ENCODE results near the gene GNB3.
"Not testable (repeated sequence)": the region's sequence is repeated elsewhere in the genome, so short reads cannot be mapped to it uniquely, and the experiment has no call there.

Gene GNB3

GRCh38 chr12:6872073-6873048 is 31.6 kb downstream of the GNB3 start:
- peak; percentile 97 for TF ChIP-seq CTCF (conservative IDR thresholded peaks at IDR 0.05; ENCODE audit: low read depth, low read length)
- peak overlapping the region; percentile 78 for H3K4me3 ChIP-seq (ENCODE audit: low read length)
- DNase-seq (ENCODE audit: low read depth), result no peak

DNA sequence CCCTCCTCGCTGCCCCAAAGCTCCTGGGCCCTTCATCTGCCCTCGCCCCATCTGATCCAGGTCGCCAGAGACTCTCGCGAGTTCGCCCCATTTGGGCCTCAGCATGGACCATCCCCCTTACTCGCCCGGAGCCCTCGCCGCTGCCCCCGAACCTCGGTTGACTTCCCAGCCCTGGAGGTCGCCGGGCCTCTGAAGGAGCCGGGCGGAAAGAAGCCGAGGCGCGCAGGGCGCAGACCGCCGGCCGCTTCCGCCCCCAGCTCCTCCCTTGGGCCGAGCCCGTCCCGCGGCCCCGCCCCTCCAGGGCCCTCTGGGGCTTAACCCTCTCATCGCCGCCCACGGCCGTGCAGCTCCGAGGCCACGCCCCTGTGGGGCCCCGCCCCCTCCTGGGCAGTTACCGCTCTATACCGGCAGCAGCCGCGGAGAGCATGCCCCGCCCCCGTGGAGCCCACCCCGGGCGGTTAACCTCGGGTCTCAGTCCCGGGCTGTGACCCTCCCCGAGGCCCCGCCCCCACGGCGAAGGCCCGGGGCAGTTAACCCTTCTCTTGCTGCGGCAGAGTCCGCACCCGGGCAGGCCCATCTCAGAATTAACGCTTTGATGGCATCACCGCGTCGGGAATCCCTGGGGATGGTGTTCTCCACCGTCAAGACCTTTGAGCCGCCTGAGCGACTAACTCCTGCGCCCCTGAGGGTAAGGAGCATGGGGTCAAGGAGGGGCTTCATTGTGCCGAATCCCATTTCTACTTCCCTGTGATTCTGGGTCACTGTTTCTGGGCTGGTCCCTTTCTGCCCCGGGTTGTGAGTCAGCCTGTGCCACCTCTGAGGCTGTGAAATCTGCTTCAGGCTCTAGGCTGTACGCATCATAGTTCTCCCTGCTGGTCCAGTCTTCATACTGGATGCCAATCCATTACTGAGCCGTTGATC is 32.6 kb downstream of the GNB3 start, which contains the start of gene SPSB2:
Gene SPSB2, minus strand, starts transcription at position 210 of the 921 bp plus-strand sequence. CDS start 402 bp downstream, outside the sequence.
- no peak for TF ChIP-seq CTCF (conservative IDR thresholded peaks at IDR 0.05; ENCODE audit: low read depth, low read length)
- DNase-seq (ENCODE audit: low read depth), result peak; percentile 84
- H3K4me3 ChIP-seq (ENCODE audit: low read length), result peak within 1 kb of the TSS; percentile 78

DNA sequence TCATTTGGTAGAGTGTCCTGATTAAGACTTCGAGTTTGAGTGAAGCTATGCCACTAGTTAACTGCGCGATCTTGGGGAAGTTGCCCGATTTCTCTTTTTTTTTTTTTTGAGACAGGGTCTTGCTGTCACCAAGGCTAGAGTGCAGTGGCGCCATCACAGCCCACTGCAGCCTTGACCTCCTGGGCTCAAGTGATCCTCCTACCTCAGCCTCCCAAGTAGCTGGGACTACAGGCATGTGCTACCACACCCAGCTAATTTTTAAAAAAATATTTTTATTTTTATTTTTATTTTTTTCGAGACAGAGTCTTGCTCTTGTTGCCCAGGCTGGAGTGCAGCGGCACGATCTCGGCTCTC is 33.3 kb downstream of the GNB3 start:
- H3K4me3 ChIP-seq (ENCODE audit: low read length), result peak overlapping the region; percentile 78
- DNase-seq (ENCODE audit: low read depth), result not testable (repeated sequence)

GRCh38 chr12:6879824-6880223 is 39.1 kb downstream of the GNB3 start:
- DNase-seq (ENCODE audit: low read depth); H3K4me3 ChIP-seq (ENCODE audit: low read length): not testable (repeated sequence)

GRCh38 chr12:6883252-6883651 is 42.5 kb downstream of the GNB3 start:
- no peak for TF ChIP-seq CTCF (conservative IDR thresholded peaks at IDR 0.05; ENCODE audit: low read depth, low read length)
- no peak for DNase-seq (ENCODE audit: low read depth)
- no peak overlapping the region for H3K4me3 ChIP-seq (ENCODE audit: low read length)

DNA sequence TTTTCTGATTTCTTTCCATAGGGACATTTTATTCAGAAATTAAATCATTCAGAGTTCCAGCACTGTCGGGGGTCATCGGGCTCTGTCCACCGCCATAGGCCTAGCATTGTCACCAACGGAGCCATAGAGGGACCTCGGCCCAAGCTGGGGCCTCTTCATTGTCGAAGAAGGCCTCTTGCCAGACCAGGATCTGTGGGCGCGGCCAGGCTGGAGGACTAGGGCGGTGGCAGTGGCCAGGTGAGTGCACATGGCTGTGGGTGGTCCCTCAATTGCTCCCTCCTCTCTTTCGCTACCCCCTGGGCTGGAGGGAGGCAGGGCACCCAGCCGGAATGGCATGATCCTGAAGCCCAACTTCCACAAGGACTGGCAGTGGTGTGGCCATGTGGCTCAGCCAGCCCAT is 43.0 kb downstream of the GNB3 start:
- DNase-seq (ENCODE audit: low read depth), result no peak
- no peak overlapping the region for H3K4me3 ChIP-seq (ENCODE audit: low read length)

DNA sequence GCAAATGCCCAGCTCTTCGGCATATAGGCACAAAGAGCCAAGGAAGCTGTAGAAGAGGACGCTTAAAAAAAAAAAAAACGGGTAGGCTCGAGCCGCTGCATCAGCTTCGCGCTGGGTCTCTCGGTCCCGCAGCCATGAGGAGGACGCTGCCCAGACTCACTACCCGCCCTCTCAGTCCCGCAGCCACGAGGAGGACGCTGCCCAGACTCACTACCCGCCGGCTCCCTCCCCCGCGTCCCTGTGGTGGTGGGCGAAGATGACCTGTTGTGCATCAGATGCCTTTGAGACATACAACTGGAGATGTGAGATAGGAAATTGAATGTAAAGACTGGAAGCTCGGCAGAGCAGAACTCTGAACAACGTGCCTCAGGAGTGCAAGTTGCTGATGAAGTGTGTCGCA is 43.8 kb downstream of the GNB3 start:
- TF ChIP-seq CTCF (conservative IDR thresholded peaks at IDR 0.05; ENCODE audit: low read depth, low read length), result no peak
- no peak overlapping the region for H3K4me3 ChIP-seq (ENCODE audit: low read length)
- no peak for DNase-seq (ENCODE audit: low read depth)

More for the DNA sequence above, 43.0 kb downstream of the GNB3 start:
- no peak for TF ChIP-seq CTCF (conservative IDR thresholded peaks at IDR 0.05; ENCODE audit: low read depth, low read length)

DNA sequence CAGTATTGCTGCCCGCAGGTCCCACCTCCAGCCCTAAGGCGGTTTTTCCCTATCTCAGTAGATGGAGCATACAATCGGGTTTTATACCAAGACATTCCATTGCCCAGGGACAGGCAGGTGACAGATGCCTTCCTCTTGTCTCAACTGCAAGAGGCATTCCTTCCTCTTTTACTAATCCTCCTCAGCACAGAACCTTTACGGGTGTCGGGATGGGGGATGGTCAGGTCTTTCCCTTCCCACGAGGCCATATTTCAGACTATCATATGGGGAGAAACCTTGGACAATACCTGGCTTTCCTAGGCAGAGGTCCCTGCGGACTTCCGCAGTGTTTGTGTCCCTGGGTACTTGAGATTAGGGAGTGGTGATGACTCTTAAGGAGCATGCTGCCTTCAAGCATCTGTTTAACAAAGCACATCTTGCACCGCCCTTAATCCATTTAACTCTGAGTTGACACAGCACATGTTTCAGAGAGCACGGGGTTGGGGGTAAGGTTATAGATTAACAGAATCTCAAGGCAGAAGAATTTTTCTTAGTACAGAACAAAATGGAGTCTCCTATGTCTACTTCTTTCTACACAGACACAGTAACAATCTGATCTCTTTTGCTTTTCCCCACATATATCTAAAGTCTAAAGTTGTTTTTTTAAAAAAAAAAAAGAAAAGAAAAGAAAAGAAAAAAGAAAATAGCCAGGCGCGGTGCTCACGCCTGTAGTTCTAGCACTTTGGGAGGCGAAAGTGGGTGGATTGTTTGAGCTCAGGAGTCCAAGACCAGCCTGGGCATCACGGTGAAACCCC is 45.7 kb downstream of the GNB3 start:
- not testable (repeated sequence) for DNase-seq (ENCODE audit: low read depth); H3K4me3 ChIP-seq (ENCODE audit: low read length)

All from retinal pigment epithelial cell (primary cell).